H1 (cell line): ENCODE results near the gene NOP9. TPM values are rescaled to one million over a fixed set of nuclear protein-coding genes. Genes with fewer than 3 reads are reported as not detected.

Experiments used
- CTCF ChIA-PET: fragments of 300-600 bp; sonication (Branson Sonifier 250); formaldehyde crosslinking; loops from one replicate; lab custom pipeline; 2021; ENCODE audit not compliant: partially characterized antibody; lab: Charles Lee
- POLR2A ChIA-PET: fragments of 300-600 bp; sonication (Branson Sonifier 250); formaldehyde crosslinking; loops from one replicate; lab custom pipeline; 2021; ENCODE audit warnings: inconsistent platforms; ENCODE audit not compliant: partially characterized antibody; lab: Charles Lee
- DNase-seq, 2 experiments: peaks; one replicate each; pipeline versions ENCODE4 v3.0.0 to v3.0.0-alpha.2; 2010 to 2022; ENCODE audit warnings: low spot score in 2 of 2, low read depth in 1 of 2, mixed read lengths in 1 of 2
- FAIRE-seq: peaks from 2 replicates; lab custom pipeline; 2011; peaks lifted over from hg19 to GRCh38; lab: Jason Lieb, UNC
- H2AFZ ChIP-seq: 2 replicates; pipeline ENCODE4 v1.8.1; 2012; ENCODE audit warnings: low read length, inconsistent platforms
- H2AK5ac ChIP-seq: 2 replicates; pipeline ENCODE4 v1.6.1; 2013; ENCODE audit warnings: low read depth, low read length
- H2BK120ac ChIP-seq: replicated peaks from 2 replicates; pipeline ENCODE3; 2013; ENCODE audit warnings: low read depth, low read length, inconsistent platforms
- H2BK12ac ChIP-seq: 2 replicates; pipeline ENCODE4 v1.6.1; 2013; ENCODE audit warnings: low read depth, low read length
- H2BK15ac ChIP-seq: 2 replicates; pipeline ENCODE4 v1.6.1; 2013; ENCODE audit warnings: low read length
- H2BK20ac ChIP-seq: 2 replicates; pipeline ENCODE4 v1.6.1; 2013; ENCODE audit warnings: low read length
- H2BK5ac ChIP-seq: 2 replicates; pipeline ENCODE4 v1.6.1; 2013; ENCODE audit warnings: low read depth, low read length
- H3K14ac ChIP-seq: 2 replicates; pipeline ENCODE4 v1.6.1; 2013; ENCODE audit warnings: inconsistent platforms; ENCODE audit not compliant: insufficient read length
- H3K18ac ChIP-seq: 2 replicates; pipeline ENCODE4 v1.6.1; 2013; ENCODE audit warnings: low read length; ENCODE audit errors: extremely low read depth
- H3K23ac ChIP-seq: 2 replicates; pipeline ENCODE4 v1.6.1; 2013; ENCODE audit warnings: inconsistent platforms; ENCODE audit not compliant: insufficient read length
- H3K23me2 ChIP-seq: 2 replicates; pipeline ENCODE4 v1.6.1; 2013; ENCODE audit warnings: low read depth, low read length
- H3K27ac ChIP-seq: 2 replicates; pipeline ENCODE4 v1.6.1; 2011; ENCODE audit warnings: low read depth, low read length, inconsistent platforms
- H3K27me3 ChIP-seq, 4 experiments: replicated peaks in 1 of 4; 1 replicate in 1 of 4; 2 replicates in 3 of 4; pipeline versions ENCODE4 v1.6.1 to v1.8.1; 2011 to 2013; ENCODE audit warnings: low read length in 3 of 4, mild to moderate bottlenecking in 3 of 4, inconsistent platforms in 2 of 4, mixed read lengths in 2 of 4, moderate library complexity in 1 of 4; ENCODE audit not compliant: control insufficient read depth in 3 of 4, insufficient read depth in 3 of 4; ENCODE audit errors: extremely low read depth in 1 of 4
- H3K36me3 ChIP-seq, 4 experiments: 2 replicates each; pipeline versions ENCODE4 v1.6.1 to v1.8.1; 2011 to 2013; ENCODE audit warnings: mild to moderate bottlenecking in 4 of 4, low read length in 3 of 4, moderate library complexity in 2 of 4, control low read depth in 1 of 4, inconsistent platforms in 1 of 4; ENCODE audit not compliant: insufficient read depth in 4 of 4, control insufficient read depth in 2 of 4
- H3K4ac ChIP-seq: replicated peaks from 2 replicates; pipeline ENCODE3; 2013; ENCODE audit warnings: low read length, low read depth, mixed read lengths, inconsistent platforms; ENCODE audit not compliant: insufficient read length
- H3K4me1 ChIP-seq, 4 experiments: replicated peaks in 1 of 4; 1 replicate in 1 of 4; 2 replicates in 3 of 4; pipeline versions ENCODE4 v1.6.1 to v1.8.1; 2011 to 2013; ENCODE audit warnings: low read length in 3 of 4, inconsistent platforms in 2 of 4, mixed read lengths in 1 of 4; ENCODE audit not compliant: insufficient read depth in 4 of 4, control insufficient read depth in 3 of 4
- H3K4me2 ChIP-seq, 2 experiments: 2 replicates each; pipeline versions ENCODE4 v1.6.1 to v1.8.1; 2011 to 2013; ENCODE audit warnings: low read depth in 2 of 2, low read length in 2 of 2, control low read depth in 1 of 2, inconsistent platforms in 1 of 2, mild to moderate bottlenecking in 1 of 2; ENCODE audit not compliant: insufficient read depth in 1 of 2
- H3K4me3 ChIP-seq, 4 experiments: fragments of 200-600, 300-600 bp in 1 of 4; sonication (generic), shearing (Covaris generic), sonication (Bioruptor Twin) in 1 of 4; 2 replicates each; pipeline versions ENCODE4 v1.5.1 to v1.8.1; 2011 to 2016; ENCODE audit warnings: low read length in 4 of 4, low read depth in 3 of 4, control low read depth in 2 of 4, inconsistent platforms in 2 of 4, mild to moderate bottlenecking in 2 of 4, mixed read lengths in 1 of 4, moderate library complexity in 1 of 4; ENCODE audit not compliant: insufficient read depth in 2 of 4; ENCODE audit errors: extremely low read depth in 1 of 4
- H3K56ac ChIP-seq: replicated peaks from 2 replicates; pipeline ENCODE3; 2013; ENCODE audit warnings: low read depth, mild to moderate bottlenecking, mixed read lengths, low read length, inconsistent platforms; ENCODE audit not compliant: insufficient read length
- H3K79me1 ChIP-seq: 2 replicates; pipeline ENCODE4 v1.6.1; 2013; ENCODE audit warnings: low read depth, low read length, control low read depth
- H3K79me2 ChIP-seq, 2 experiments: 2 replicates each; pipeline versions ENCODE4 v1.6.1 to v1.8.1; 2012 to 2013; ENCODE audit warnings: low read length in 2 of 2, mild to moderate bottlenecking in 2 of 2, inconsistent platforms in 1 of 2; ENCODE audit not compliant: insufficient read depth in 2 of 2, control insufficient read depth in 1 of 2
- H3K9ac ChIP-seq, 4 experiments: replicated peaks in 1 of 4; 1 replicate in 1 of 4; 2 replicates in 3 of 4; pipeline versions ENCODE4 v1.6.1 to v1.8.1; 2011 to 2013; ENCODE audit warnings: low read depth in 3 of 4, low read length in 3 of 4, control low read depth in 2 of 4, mild to moderate bottlenecking in 2 of 4, moderate library complexity in 2 of 4, inconsistent platforms in 1 of 4; ENCODE audit errors: extremely low read depth in 1 of 4
- H3K9me3 ChIP-seq, 2 experiments: 2 replicates each; pipeline versions ENCODE4 v1.6.1 to v1.8.1; 2012 to 2013; ENCODE audit warnings: mild to moderate bottlenecking in 2 of 2, moderate library complexity in 2 of 2, control low read depth in 1 of 2, inconsistent platforms in 1 of 2, low read depth in 1 of 2, low read length in 1 of 2, mixed read lengths in 1 of 2; ENCODE audit not compliant: insufficient read depth in 2 of 2
- H4K20me1 ChIP-seq, 2 experiments: replicated peaks in 1 of 2; 2 replicates each; pipeline versions ENCODE3 to v1.8.1; 2011 to 2013; ENCODE audit warnings: inconsistent platforms in 2 of 2, low read length in 2 of 2, mild to moderate bottlenecking in 1 of 2; ENCODE audit not compliant: insufficient read depth in 2 of 2, control insufficient read depth in 1 of 2
- H4K5ac ChIP-seq: 2 replicates; pipeline ENCODE4 v1.6.1; 2013; ENCODE audit warnings: low read length, low read depth, mixed read lengths, inconsistent platforms; ENCODE audit not compliant: insufficient read length
- H4K8ac ChIP-seq: 2 replicates; pipeline ENCODE4 v1.8.0; 2013; ENCODE audit warnings: mild to moderate bottlenecking, moderate library complexity, low read length, inconsistent platforms; ENCODE audit not compliant: insufficient read depth; ENCODE audit errors: extremely low read depth
- H4K91ac ChIP-seq: replicated peaks from 2 replicates; pipeline ENCODE3; 2013; ENCODE audit warnings: low read length, mixed read lengths, inconsistent platforms; ENCODE audit not compliant: insufficient read length
- ATF3 ChIP-seq: IDR thresholded peaks from 2 replicates; pipeline ENCODE4 v1.6.1; 2011; ENCODE audit warnings: low read depth, mild to moderate bottlenecking, low read length; ENCODE audit not compliant: insufficient read depth
- BCL11A ChIP-seq, 2 experiments: IDR thresholded peaks; one replicate each; pipeline ENCODE4 v1.6.1; 2011; ENCODE audit warnings: low read depth in 2 of 2, low read length in 2 of 2, mild to moderate bottlenecking in 2 of 2
- EZH2 ChIP-seq: fragments of 200-600 bp; sonication (generic); IDR thresholded peaks from 2 replicates; pipeline ENCODE4 v1.7.1; 2012; ENCODE audit warnings: low read depth, mild to moderate bottlenecking, moderate library complexity, low read length, inconsistent platforms; ENCODE audit not compliant: severe bottlenecking
- FOSL1 ChIP-seq: IDR thresholded peaks from 2 replicates; pipeline ENCODE4 v1.6.1; 2011; ENCODE audit warnings: mild to moderate bottlenecking, low read depth, low read length, moderate library complexity; ENCODE audit not compliant: insufficient read depth
- GABPA ChIP-seq: IDR thresholded peaks from 2 replicates; pipeline ENCODE4 v1.6.1; 2011; ENCODE audit warnings: mild to moderate bottlenecking, low read length, moderate library complexity, borderline replicate concordance; ENCODE audit not compliant: insufficient read depth
- JUND ChIP-seq: IDR thresholded peaks from 2 replicates; pipeline ENCODE4 v1.6.1; 2011; ENCODE audit warnings: mild to moderate bottlenecking, improper control_type of control experiment, low read length
- NANOG ChIP-seq: IDR thresholded peaks from 2 replicates; pipeline ENCODE4 v1.6.1; 2011; ENCODE audit warnings: low read length, low read depth, mild to moderate bottlenecking, inconsistent platforms; ENCODE audit not compliant: insufficient read depth, poor library complexity, severe bottlenecking
- POLR2AphosphoS5 ChIP-seq: IDR thresholded peaks from 2 replicates; pipeline ENCODE4 v1.6.1; 2011; ENCODE audit warnings: low read depth, low read length
- RNF2 ChIP-seq: fragments of 200-900, 300-1000 bp; sonication (generic); IDR thresholded peaks from 2 replicates; pipeline ENCODE4 v1.7.1; 2016; ENCODE audit warnings: borderline replicate concordance, low read depth, mild to moderate bottlenecking, antibody characterized with exemption, low read length; ENCODE audit not compliant: poor library complexity, severe bottlenecking; ENCODE audit errors: missing control alignments
- SP1 ChIP-seq: IDR thresholded peaks from 2 replicates; pipeline ENCODE4 v1.6.1; 2011; ENCODE audit warnings: low read depth, low read length
- SP2 ChIP-seq: IDR thresholded peaks from 2 replicates; pipeline ENCODE4 v1.6.1; 2012; ENCODE audit warnings: mild to moderate bottlenecking, low read length, inconsistent platforms
- SRF ChIP-seq: IDR thresholded peaks from 2 replicates; pipeline ENCODE4 v1.6.1; 2011; ENCODE audit warnings: mild to moderate bottlenecking, low read depth, low read length, moderate library complexity
- ZNF274 ChIP-seq: IDR thresholded peaks from 2 replicates; pipeline ENCODE4 v1.7.0; 2012; ENCODE audit warnings: low read length, borderline replicate concordance; ENCODE audit errors: extremely low read depth
- WGBS, 2 experiments: shearing (Covaris generic) in 1 of 2; methylation state at CpG; one replicate each; pipeline versions ENCODE4 v1.1.6 to v1.1.7; 2013 to 2015; ENCODE audit warnings: low lambda C conversion rate in 2 of 2, mixed read lengths in 2 of 2, inconsistent platforms in 1 of 2, low coverage in 1 of 2, missing lambda C conversion rate in 1 of 2; ENCODE audit not compliant: insufficient replicate concordance in 2 of 2, insufficient coverage in 1 of 2, insufficient read length in 1 of 2; ENCODE audit errors: extremely low coverage in 1 of 2, missing lambda C conversion rate in 1 of 2; 5-methylcytosine and 5-hydroxymethylcytosine counted together
- polyA plus RNA-seq, 7 experiments: library from polyadenylated mRNA; depleted of rRNA in 3 of 7; stranded (reverse) in 5 of 7; unstranded in 2 of 7; fragments of >200 nt in 5 of 7; fragments of 200-250 nt in 2 of 7; gene quantifications; 1 replicate in 5 of 7; 2 replicates in 1 of 7; 4 replicates in 1 of 7; pipeline versions ENCODE4 v1.2.1 to v1.2.3, GENCODE V29; 2011 to 2013; ENCODE audit warnings: missing spikeins in 2 of 7, mixed read lengths in 2 of 7
- total RNA-seq: library from RNA; stranded (reverse); fragmentation: NEBNext Ultra II Directional; extraction: Animal tissue kit (Norgen Biotek cat#: 25700); gene quantifications from 2 replicates; pipeline ENCODE4 v1.2.1, GENCODE V29; 2021

The NOP9 gene
- total and polyA plus RNA-seq, 2 of the 8 experiments (the other 6 are each of a cell fraction or from before 2014, with no cell fraction given), result 17.8 to 34.8 TPM

GRCh38 chr14:24349742-24350141 is 50.1 kb downstream of the NOP9 start:
- H2BK120ac ChIP-seq, result no peak overlapping the region
- H2AK5ac ChIP-seq, result no peak overlapping the region
- ChIA-PET POLR2A (interaction anchor here (1.6 kb wide), 1 partner anchor 9 kb away, joined by 5 read pairs; no protein-coding TSS in a partner anchor), CTCF (interaction anchor here (1.0 to 3.7 kb wide), 7 partner anchors 8 to 86 kb away, joined by 3 to 27 read pairs (median 4); partner anchors contain the start of genes KHNYN and NFATC4)
- no peak overlapping the region for H3K4me3 ChIP-seq
- no peak overlapping the region for H2BK15ac ChIP-seq
- H3K36me3 ChIP-seq, result no peaks in the 10 kb centered on the region
- no peak overlapping the region for H3K18ac ChIP-seq
- no peaks in the 10 kb centered on the region for H3K79me2 ChIP-seq
- H3K27ac ChIP-seq, result no peak overlapping the region
- WGBS, 2 experiments, result 67% methylated on average over 5 of the region's 5 CpGs; no CpG with 5 or more reads in 1 of the 2 experiments
- no peak overlapping the region for H2BK20ac ChIP-seq
- no peak overlapping the region for H3K23ac ChIP-seq
- H3K4ac ChIP-seq, result no peak overlapping the region
- H4K8ac ChIP-seq, result no peak overlapping the region; the same call in 1 of the 2 replicates
- no peak overlapping the region for H2BK5ac ChIP-seq
- no peaks in the 10 kb centered on the region for H3K4me1 ChIP-seq
- no peak overlapping the region for H3K9ac ChIP-seq
- H3K9me3 ChIP-seq, result no peaks in the 10 kb centered on the region
- no peak overlapping the region for H2AFZ ChIP-seq
- no peak overlapping the region for H3K4me2 ChIP-seq
- peaks cover 0 to 11% (median 9%) of the 10 kb centered on the region in 4 experiments; a peak in 5 of 7 replicates for H3K27me3 ChIP-seq
- H4K91ac ChIP-seq, result no peak overlapping the region
- DNase-seq (no peak), FAIRE-seq (no peak)
- peaks cover 0 to 2% of the 10 kb centered on the region in 2 experiments for H4K20me1 ChIP-seq
- H3K14ac ChIP-seq, result no peak overlapping the region
- H3K23me2 ChIP-seq, result 0 out of 2 replicates have a peak, but pooled peaks cover 2% of the 10 kb centered on the region
- H2BK12ac ChIP-seq, result no peak overlapping the region
- H3K79me1 ChIP-seq, result no peaks in the 10 kb centered on the region
- no peak overlapping the region for H4K5ac ChIP-seq
- no peak overlapping the region for H3K56ac ChIP-seq
- no peak for TF ChIP-seq RNF2
- TF ChIP-seq FOSL1, result no peak
- TF ChIP-seq JUND, result no peak
- TF ChIP-seq NANOG, result no peak
- no peak for TF ChIP-seq POLR2AphosphoS5
- no peak for TF ChIP-seq EZH2
- TF ChIP-seq SP2, result no peak
- no peak for TF ChIP-seq SRF
- no peak for TF ChIP-seq BCL11A (IDR thresholded peaks at IDR 0.05; ENCODE audit: low read depth in 2 of 2, low read length in 2 of 2)
- TF ChIP-seq GABPA, result no peak
- no peak for TF ChIP-seq ZNF274
- no peak for TF ChIP-seq SP1
- TF ChIP-seq ATF3, result no peak
